Measurements from ENCODE around the gene NOC2L.
"Not testable (repeated sequence)": the region's sequence is repeated elsewhere in the genome, so short reads cannot be mapped to it uniquely, and the experiment has no call there.

Gene NOC2L

DNA sequence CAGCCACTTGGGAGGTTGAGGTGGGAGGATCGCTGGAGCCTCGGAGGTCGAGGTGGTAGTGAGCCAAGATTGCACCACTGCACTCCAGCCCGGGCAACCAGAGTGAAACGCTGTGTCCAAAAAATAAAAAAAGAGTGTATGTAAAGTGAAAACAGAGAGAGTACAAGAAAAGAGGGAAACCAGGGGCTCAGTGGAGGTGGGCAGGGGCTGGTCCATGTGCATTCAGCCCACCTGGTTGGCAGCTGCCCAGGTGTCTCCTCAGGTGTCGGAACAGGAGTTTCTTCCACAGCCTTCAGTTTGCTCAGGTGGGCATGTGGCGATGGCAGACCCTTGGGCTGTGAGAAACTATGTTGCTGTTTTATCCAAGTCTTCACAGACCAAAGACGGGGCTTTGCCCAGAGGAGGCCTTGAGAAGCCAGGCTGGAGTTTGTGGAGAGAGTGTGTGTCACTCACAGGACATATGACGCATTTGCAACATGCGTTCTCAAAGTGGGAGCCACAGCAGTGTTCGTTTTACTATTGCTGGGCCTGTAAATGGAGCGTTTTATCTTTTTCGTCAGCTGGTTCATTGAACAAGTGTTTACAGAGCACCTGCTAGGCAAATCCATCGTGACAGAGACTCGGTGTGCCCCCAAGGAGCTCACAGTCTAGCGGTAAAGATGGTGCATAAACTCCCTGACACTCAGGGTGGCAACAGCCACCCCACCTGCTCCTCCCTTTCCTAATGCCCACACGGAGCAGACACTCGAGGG, 57.8 kb downstream of the NOC2L start:
- peaks cover 17% of the 10 kb centered on the region for H3K9me3 Mint-ChIP-seq
- peaks cover 54% of the 10 kb centered on the region for H3K27me3 Mint-ChIP-seq
- no peak for ATAC-seq
- H3K4me1 Mint-ChIP-seq: peaks cover 18% of the 10 kb centered on the region
- no peak overlapping the region for H3K4me3 Mint-ChIP-seq
- H3K36me3 Mint-ChIP-seq (ENCODE audit: low read depth): peaks cover 3% of the 10 kb centered on the region
- DNase-seq: no peak
- H3K27ac Mint-ChIP-seq: no peak overlapping the region

DNA sequence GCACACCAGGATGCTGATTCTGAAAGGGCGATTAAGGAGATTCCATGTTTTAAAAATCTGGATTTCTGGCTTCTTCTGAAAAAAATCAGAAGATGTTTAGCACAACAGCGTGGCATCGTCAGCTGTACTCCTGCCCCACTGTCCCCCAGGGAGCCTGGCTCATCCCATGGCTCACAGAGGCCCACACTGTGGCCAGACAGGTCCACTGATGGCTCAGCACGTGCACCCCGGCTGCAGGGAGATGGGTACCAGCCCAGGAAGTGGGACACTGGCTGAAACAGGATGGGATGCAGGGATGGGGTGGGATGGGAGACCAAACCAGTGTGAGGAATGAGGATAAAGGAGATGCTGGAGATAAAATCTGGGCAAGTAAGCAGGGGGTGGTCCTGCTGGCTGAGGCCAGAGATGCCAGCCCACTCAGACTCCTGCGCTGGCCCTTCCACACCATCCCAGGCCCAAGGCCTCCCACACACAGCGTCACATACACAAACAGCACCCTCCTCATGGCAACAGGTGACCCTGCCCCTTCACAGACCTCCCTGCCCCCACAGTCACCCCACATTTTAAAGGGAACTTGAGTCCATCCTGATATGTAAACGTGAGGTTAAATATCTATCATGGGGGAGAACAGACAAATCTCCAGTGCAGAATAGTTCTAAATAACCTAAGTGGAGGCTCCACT, 59.3 kb downstream of the NOC2L start:
- Mint-ChIP-seq H3K36me3 (ENCODE audit: low read depth) (peaks cover 3% of the 10 kb centered on the region), H3K27ac (no peak overlapping the region), H3K9me3 (peaks cover 17% of the 10 kb centered on the region), H3K4me3 (no peak overlapping the region), H3K4me1 (peaks cover 11% of the 10 kb centered on the region), H3K27me3 (peaks cover 49% of the 10 kb centered on the region)
- DNase-seq (no peak), ATAC-seq (no peak)

DNA sequence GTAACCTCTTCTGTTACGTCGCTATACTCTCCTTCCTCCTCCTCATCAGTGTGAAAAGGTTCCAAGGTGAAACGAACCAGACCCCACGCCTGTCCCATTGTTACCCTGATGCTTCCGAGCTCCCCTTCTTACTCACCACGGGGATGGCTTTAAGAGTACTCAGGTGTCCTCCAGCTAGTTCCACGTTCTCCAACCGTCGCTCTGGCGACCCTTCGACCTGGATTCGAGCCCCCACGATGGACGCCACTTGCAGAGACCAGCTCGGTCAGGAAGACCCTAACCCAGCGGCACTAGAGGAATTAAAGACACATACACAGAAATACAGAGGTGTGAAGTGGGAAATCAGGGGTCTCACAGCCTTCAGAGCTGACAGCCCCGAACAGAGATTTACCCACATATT, 61.1 kb downstream of the NOC2L start:
- peaks cover 11% of the 10 kb centered on the region for H3K4me1 Mint-ChIP-seq
- H3K27ac Mint-ChIP-seq; H3K36me3 Mint-ChIP-seq (ENCODE audit: low read depth); ATAC-seq; DNase-seq: not testable (repeated sequence)
- H3K9me3 Mint-ChIP-seq: peaks cover 17% of the 10 kb centered on the region
- peak overlapping the region; percentile 12 for H3K4me3 Mint-ChIP-seq
- peaks cover 60% of the 10 kb centered on the region for H3K27me3 Mint-ChIP-seq

DNA sequence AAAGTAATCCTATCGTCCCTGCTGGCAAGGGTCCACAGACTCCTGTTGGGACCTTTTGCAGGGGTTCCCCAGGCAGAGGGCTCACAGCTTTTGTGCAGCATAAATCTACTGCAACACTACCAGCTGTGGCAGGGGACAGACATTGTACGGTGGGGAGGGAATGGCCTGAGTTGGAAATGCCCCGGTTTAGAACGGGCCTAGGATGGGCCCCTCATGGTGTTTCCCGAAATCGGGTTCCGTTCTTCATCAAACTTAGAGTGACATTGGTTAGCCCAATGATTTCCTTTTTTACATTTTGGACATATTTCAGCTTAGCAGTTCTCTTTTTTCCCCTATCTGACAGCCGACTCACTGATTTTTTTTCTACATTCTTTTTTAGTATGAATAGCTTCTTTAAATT, 61.8 kb downstream of the NOC2L start:
- H3K36me3 Mint-ChIP-seq (ENCODE audit: low read depth): peaks cover 3% of the 10 kb centered on the region
- no peak overlapping the region for H3K27ac Mint-ChIP-seq
- peaks cover 60% of the 10 kb centered on the region for H3K27me3 Mint-ChIP-seq
- H3K4me3 Mint-ChIP-seq: no peak overlapping the region
- ATAC-seq: no peak
- peaks cover 11% of the 10 kb centered on the region for H3K4me1 Mint-ChIP-seq
- no peak for DNase-seq
- peaks cover 17% of the 10 kb centered on the region for H3K9me3 Mint-ChIP-seq
